Lung (tissue), 12 donors: ENCODE results near the gene AOX1. TPM values are rescaled to one million over a fixed set of nuclear protein-coding genes. Genes with fewer than 3 reads are reported as not detected.
"Not testable (repeated sequence)": the region's sequence is repeated elsewhere in the genome, so short reads cannot be mapped to it uniquely, and the experiment has no call there.

Experiments used
- ATAC-seq: fragments of 200-7000 bp; cut with Tn5 transposase; one replicate; pipeline ENCODE4 v1.9.1; 2020; ENCODE audit warnings: moderate number of reproducible peaks; ENCODE audit not compliant: insufficient read depth, low FRiP score
- DNase-seq, 3 donors: peaks; one replicate each; pipeline ENCODE4 v3.0.0-alpha.2; 2013 to 2017
- H3K27ac ChIP-seq, 2 donors: one replicate each; pipeline ENCODE4 v1.5.1; 2013; ENCODE audit warnings: mild to moderate bottlenecking in 2 of 2, moderate library complexity in 2 of 2, control low read depth in 1 of 2, inconsistent platforms in 1 of 2, low read depth in 1 of 2, low read length in 1 of 2
- H3K27me3 ChIP-seq, 3 donors: one replicate each; pipeline ENCODE4 v1.5.1; 2013; ENCODE audit warnings: low read length in 2 of 3; ENCODE audit not compliant: control insufficient read depth in 3 of 3, insufficient read depth in 3 of 3
- H3K36me3 ChIP-seq, 4 donors: one replicate each; pipeline ENCODE4 v1.5.1; 2013; ENCODE audit warnings: low read length in 4 of 4, mild to moderate bottlenecking in 1 of 4, moderate library complexity in 1 of 4; ENCODE audit not compliant: control insufficient read depth in 4 of 4, insufficient read depth in 4 of 4
- H3K4me1 ChIP-seq, 5 donors: one replicate each; pipeline ENCODE4 v1.5.1; 2013; ENCODE audit warnings: low read length in 5 of 5, mild to moderate bottlenecking in 2 of 5, moderate library complexity in 1 of 5; ENCODE audit not compliant: control insufficient read depth in 5 of 5, insufficient read depth in 5 of 5
- H3K4me3 ChIP-seq: one replicate; pipeline ENCODE4 v1.5.1; 2013; ENCODE audit warnings: mild to moderate bottlenecking, control low read depth, moderate library complexity
- H3K9ac ChIP-seq, 2 donors: one replicate each; pipeline ENCODE4 v1.5.1; 2013; ENCODE audit warnings: low read length in 2 of 2, control low read depth in 1 of 2; ENCODE audit not compliant: insufficient read depth in 1 of 2
- H3K9me3 ChIP-seq, 4 donors: one replicate each; pipeline ENCODE4 v1.5.1; 2013; ENCODE audit warnings: low read length in 3 of 4, mild to moderate bottlenecking in 1 of 4, moderate library complexity in 1 of 4; ENCODE audit not compliant: control insufficient read depth in 4 of 4, insufficient read depth in 3 of 4
- WGBS, 2 donors: extraction: QIAGEN DNeasy Blood & Tissue Kit; methylation state at CpG; one replicate each; pipeline ENCODE4 v1.1.7; 2013; 5-methylcytosine and 5-hydroxymethylcytosine counted together
- polyA plus RNA-seq, 2 donors: library from polyadenylated mRNA; stranded (reverse); fragments of 200-250 nt; gene quantifications; one replicate each; pipeline ENCODE4 v1.2.1, GENCODE V29; 2013
- total RNA-seq, 2 donors: library from RNA; depleted of rRNA in 1 of 2; stranded (reverse); fragments of >200 nt in 1 of 2; gene quantifications; one replicate each; pipeline ENCODE4 v1.2.1, GENCODE V29; 2014 to 2021
- TF ChIP-seq, protein P1 (sequence below): IDR thresholded peaks from 2 replicates; pipeline ENCODE4 v1.5.1; 2012; ENCODE audit warnings: mild to moderate bottlenecking; ENCODE audit errors: control extremely low read depth, extremely low read depth
- donor health status: control.
- donor health status: control.
- donor health status: Bipolar disorder and iron deficiency.
- donor health status: healthy.
- donor health status: DM: yes; HTN: yes; CAD: no.

The AOX1 gene
- total and polyA plus RNA-seq, 4 donors, result 8.0 to 48.5 (median 10.6) TPM

DNA sequence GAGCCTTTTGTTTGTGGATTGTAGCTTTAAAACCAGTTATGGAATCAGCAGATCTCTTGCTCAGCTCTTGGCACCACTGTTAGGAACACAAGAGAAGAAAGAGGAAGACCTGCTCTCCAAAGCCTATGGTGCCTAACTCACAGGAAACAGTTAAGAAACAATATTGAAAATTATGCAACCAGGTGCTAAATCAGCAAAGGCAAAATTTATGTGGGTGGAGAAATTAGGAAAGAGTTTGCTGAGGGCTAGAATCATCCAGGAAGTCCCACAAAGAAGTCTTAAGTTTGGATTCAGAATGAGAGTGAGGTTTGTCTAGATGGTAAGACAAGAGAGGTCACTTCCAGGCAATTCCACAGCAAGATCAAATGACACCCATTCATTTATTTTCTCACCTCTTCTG is 49.4 kb downstream of the AOX1 start:
- H3K9ac ChIP-seq, result no peak overlapping the region
- H3K27me3 ChIP-seq, result no peaks in the 10 kb centered on the region
- H3K9me3 ChIP-seq, result no peaks in the 10 kb centered on the region
- H3K4me3 ChIP-seq, result no peak overlapping the region
- peaks cover 0 to 12% (median 3%) of the 10 kb centered on the region in 4 donors for H3K36me3 ChIP-seq
- peaks cover 0 to 3% (median 0%) of the 10 kb centered on the region in 5 donors for H3K4me1 ChIP-seq
- ATAC-seq, result peak; percentile 61
- TF ChIP-seq, protein P1, sequence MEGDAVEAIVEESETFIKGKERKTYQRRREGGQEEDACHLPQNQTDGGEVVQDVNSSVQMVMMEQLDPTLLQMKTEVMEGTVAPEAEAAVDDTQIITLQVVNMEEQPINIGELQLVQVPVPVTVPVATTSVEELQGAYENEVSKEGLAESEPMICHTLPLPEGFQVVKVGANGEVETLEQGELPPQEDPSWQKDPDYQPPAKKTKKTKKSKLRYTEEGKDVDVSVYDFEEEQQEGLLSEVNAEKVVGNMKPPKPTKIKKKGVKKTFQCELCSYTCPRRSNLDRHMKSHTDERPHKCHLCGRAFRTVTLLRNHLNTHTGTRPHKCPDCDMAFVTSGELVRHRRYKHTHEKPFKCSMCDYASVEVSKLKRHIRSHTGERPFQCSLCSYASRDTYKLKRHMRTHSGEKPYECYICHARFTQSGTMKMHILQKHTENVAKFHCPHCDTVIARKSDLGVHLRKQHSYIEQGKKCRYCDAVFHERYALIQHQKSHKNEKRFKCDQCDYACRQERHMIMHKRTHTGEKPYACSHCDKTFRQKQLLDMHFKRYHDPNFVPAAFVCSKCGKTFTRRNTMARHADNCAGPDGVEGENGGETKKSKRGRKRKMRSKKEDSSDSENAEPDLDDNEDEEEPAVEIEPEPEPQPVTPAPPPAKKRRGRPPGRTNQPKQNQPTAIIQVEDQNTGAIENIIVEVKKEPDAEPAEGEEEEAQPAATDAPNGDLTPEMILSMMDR, result no peak
- DNase-seq, result no peak
- no peak overlapping the region for H3K27ac ChIP-seq

GRCh38 chr2:200637901-200638300 is 52.1 kb downstream of the AOX1 start:
- ATAC-seq (no peak), DNase-seq (no peak)
- Histone ChIP-seq H3K4me1 (peaks cover 0 to 8% (median 0%) of the 10 kb centered on the region in 5 donors), H3K27ac (no peak overlapping the region), H3K36me3 (peaks cover 0 to 13% (median 6%) of the 10 kb centered on the region in 4 donors), H3K9ac (no peak overlapping the region), H3K27me3 (no peaks in the 10 kb centered on the region), H3K9me3 (no peaks in the 10 kb centered on the region), H3K4me3 (no peak overlapping the region)
- TF ChIP-seq, protein P1, result no peak
- 87 to 93% methylated on average over 9 of the region's 9 CpGs for WGBS, 2 donors

DNA sequence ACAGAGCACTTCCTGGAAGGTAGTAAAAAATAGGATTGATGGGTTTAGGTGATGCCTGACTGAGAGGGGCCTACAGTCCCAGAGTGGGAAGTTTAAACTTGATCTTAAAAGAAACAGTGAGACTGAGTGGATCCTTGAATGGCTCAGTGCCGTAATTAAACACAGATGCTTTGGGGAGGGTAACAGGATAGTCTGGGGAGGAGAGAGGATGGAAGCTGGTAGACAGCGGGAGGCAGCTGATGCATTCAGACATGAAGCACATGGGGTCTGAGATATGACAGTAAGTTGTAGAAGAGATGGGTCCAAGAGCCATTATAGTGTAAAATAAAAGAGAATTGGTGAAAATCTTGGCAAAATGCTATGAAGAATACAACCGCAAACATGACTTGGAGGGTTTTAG is 54.4 kb downstream of the AOX1 start:
- H3K27ac ChIP-seq, result no peak overlapping the region
- ATAC-seq, result no peak
- H3K4me3 ChIP-seq, result no peak overlapping the region
- no peaks in the 10 kb centered on the region for H3K9me3 ChIP-seq
- no peak for DNase-seq
- peaks cover 0 to 8% (median 0%) of the 10 kb centered on the region in 5 donors for H3K4me1 ChIP-seq
- TF ChIP-seq, protein P1, result no peak
- H3K27me3 ChIP-seq, result no peaks in the 10 kb centered on the region
- no peak overlapping the region for H3K9ac ChIP-seq
- 92 to 97% methylated on average over 3 of the region's 3 CpGs for WGBS, 2 donors
- H3K36me3 ChIP-seq, result peaks cover 0 to 12% (median 6%) of the 10 kb centered on the region in 4 donors

DNA sequence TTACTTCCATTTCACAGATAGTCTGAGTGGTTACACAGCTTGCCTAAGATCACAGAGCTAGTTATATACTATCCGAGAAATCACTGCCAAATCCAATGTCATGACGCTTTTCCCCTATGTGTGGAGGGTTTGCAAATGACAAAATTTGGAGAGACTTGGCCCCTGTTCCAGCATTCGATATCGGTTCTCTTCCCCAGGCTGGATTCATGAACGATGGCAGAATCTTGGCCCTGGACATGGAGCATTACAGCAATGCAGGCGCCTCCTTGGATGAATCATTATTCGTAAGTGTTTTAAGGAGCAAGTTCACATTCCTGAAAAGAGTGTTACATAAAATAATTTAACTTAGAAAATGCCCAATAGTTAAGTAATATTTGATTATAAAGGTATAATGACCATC is 55.1 kb downstream of the AOX1 start:
- ATAC-seq, result no peak
- Histone ChIP-seq H3K27ac (no peak overlapping the region), H3K36me3 (peaks cover 0 to 12% (median 6%) of the 10 kb centered on the region in 4 donors), H3K4me3 (no peak overlapping the region), H3K9me3 (no peaks in the 10 kb centered on the region), H3K9ac (no peak overlapping the region), H3K4me1 (peaks cover 0 to 8% (median 0%) of the 10 kb centered on the region in 5 donors), H3K27me3 (no peaks in the 10 kb centered on the region)
- TF ChIP-seq, protein P1, result no peak
- DNase-seq, result peak; percentile 46 to 82 (median 68)
- WGBS, 2 donors, result 84 to 93% methylated on average over 7 of the region's 7 CpGs

DNA sequence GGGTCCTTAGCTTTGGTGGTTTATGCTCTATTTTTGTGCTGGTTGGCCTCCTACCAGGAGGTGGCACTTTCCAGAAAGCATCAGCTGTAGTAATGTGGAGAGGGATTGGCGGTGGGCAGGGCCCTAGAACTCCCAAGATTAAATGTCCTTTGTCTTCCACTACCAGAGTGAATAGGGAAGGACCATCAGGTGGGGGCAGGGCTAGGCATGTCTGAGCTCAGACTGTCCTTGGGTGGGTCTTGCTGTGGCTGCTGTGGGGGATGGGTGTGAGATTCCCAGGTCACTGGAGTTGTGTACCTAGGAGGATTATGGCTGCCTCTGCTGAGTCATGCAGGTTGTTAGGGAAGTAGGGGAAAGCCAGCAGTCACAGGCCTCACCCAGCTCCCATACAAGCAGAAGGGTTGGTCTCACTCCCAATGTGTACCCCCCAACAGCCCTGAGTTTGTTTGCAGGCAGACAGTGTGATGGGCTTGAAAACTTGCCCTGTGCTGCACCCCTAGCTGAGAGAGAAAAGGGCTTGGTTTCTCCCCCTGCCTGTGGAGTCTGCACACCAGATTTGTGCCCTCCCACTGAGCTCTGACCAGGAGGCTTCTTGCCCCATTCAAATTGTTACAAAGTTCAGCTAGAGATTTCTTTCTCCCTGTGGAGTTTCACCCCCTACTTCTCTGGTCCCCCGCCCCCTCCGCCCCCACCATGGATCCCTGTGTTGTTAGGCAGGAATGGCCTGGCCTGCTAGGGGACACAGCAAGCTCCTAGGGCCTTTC is 62.9 kb downstream of the AOX1 start:
- DNase-seq, H3K9me3 ChIP-seq, H3K4me3 ChIP-seq, ATAC-seq, H3K4me1 ChIP-seq, H3K27me3 ChIP-seq, H3K27ac ChIP-seq, H3K36me3 ChIP-seq, H3K9ac ChIP-seq: not testable (repeated sequence)
- WGBS, 2 donors, result 96 to 97% methylated on average over 3 of the region's 3 CpGs
